Measurements from ENCODE around the gene COL4A2.

The COL4A2 gene

GRCh38 chr13:110323172-110323891, 16.2 kb downstream of the COL4A2 start:
- DNase-seq = no peak

- DNase-seq = no peak
Measured at GRCh38 chr13:110324026-110324749, 17.1 kb downstream of the COL4A2 start.

DNA sequence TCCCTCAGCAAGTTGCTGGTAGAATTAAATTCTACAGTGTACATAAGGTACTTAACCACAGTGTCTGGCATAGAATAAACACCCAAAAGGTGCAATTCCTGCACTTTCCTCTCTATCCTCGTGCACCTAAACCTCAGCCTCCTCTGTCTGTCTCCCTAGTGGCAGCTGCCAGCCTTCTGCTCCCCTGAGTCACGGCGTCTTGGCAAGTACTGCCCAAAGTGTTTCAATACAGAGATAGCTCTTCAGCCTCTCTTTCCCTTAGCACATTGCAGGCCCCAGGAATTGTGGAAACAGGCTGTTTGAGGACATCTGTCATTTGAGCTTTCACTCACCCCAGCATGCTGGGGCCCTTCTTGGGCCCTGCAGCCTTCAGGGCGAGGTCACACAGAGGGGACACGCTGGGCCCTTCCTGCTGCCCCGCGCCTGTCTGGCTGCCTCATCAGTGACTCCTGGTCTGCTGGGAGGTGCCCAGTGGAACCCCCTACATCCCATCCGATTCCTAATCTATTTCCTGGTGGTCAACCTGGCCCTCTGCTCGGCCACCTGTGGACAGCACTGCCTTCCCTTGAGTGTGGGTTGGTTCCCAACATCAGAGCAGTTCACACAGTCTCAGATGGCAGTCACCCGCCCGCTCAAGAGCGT, 19.3 kb downstream of the COL4A2 start:
- DNase-seq = no peak

DNA sequence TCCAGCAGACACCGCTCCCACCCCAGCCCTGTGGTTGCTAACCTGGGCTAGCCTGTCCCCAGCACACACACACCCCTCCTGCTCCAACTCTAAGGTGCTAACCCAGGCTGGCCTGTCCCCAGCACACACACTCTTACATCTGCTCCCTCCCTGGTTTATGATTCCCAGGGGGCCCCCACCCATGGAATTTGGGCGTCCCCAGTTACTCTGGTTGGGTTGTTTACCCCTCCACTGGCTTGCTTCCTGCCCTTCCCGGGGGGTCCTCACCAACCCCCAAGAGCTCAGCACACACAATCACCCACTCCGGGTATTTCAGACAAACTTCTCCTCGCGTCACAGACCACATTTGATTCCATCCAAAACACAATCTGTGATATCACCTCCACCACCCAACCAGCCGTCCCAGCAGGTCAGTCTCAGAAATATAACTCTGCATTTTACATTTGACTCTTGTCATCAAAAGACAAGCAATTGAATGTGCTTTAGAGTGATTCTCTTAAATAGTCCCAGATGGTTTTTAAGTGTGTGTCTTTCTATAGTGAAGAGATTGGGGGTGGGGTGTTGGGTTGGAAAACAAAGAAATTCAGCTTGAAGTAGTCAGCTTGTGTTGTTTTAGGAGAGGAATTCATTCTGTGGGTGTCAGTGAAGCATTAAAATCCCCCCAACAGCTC, 20.1 kb downstream of the COL4A2 start:
- DNase-seq = no peak

- DNase-seq = no peak
Measured at GRCh38 chr13:110328573-110328972, 21.5 kb downstream of the COL4A2 start.

- no peak for DNase-seq
Measured at GRCh38 chr13:110329258-110329657, 22.2 kb downstream of the COL4A2 start.

DNA sequence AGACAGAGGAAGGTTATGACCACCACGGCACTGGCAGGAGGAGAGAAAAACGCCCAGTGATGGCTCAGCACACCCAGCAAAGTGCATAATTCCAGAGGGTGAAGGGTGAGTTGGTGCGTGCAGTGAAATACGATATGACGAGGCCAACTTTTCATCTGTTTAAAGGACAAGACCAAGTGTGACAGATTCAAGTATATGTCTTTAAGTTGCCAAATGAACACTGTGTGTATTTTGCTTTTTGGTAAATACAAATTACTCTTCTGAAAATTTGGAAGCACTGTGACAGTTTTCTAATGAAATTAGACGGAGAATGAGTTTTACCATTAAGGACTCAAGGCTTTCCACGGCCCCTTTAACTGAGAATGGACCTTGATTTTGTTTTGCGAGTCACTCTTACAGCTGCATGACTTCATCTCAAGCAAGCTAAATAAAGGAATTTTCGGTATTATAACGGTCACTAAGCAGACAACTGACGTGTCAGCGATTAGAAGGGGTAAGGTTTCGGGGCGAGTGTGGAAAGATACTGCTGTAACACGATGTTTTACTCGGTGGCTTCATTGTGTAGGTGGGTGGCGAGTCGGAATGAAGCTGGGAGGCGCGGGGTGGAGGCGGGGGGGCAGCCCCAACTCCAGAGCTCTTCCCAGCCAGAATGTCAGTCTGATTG, 22.8 kb downstream of the COL4A2 start:
- no peak for DNase-seq

GRCh38 chr13:110330491-110331011, 23.5 kb downstream of the COL4A2 start:
- DNase-seq = no peak

GRCh38 chr13:110331362-110331761, 24.3 kb downstream of the COL4A2 start:
- DNase-seq = no peak

DNA sequence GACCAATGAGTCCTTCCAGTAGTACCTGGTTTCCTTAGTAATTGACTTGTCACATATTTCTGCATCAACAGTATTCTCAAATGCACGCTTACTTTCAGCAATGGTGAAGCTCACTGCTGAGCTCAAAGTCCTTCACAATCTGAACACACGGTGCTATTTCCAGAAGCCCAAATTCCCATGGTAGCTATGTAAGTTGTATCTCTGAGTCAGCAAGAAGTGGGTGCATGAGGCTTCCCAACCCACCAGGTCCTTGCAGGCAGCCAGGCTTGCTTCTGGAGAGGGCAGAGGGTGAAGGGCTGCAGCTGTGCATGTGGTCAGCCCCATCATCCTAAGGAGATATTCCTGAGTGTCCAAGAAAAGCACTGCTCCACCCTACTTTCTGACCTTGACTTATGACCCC, 25.7 kb downstream of the COL4A2 start:
- DNase-seq = no peak

DNA sequence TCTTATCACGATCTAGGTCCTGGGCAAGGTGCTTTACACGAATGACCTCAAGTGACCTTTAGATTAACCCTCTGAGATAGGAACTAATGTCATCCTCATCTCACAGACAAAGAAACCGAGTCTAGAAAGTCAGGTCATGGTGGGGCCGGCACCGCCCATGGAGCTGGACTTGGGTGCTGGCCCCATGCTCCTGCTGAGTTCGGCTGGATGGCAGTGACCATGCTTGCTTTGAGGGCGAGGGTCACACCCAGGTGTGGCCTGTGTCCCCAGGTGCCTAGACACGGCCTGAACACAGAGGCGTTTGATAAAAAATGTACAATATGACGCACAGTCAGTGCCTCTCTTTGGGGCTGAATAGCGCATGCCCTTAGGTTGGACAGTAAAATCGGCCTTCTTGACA, 26.8 kb downstream of the COL4A2 start:
- no peak for DNase-seq

GRCh38 chr13:110334256-110334655, 27.2 kb downstream of the COL4A2 start:
- no peak for DNase-seq

GRCh38 chr13:110334841-110335490, 27.9 kb downstream of the COL4A2 start:
- no peak for DNase-seq

DNA sequence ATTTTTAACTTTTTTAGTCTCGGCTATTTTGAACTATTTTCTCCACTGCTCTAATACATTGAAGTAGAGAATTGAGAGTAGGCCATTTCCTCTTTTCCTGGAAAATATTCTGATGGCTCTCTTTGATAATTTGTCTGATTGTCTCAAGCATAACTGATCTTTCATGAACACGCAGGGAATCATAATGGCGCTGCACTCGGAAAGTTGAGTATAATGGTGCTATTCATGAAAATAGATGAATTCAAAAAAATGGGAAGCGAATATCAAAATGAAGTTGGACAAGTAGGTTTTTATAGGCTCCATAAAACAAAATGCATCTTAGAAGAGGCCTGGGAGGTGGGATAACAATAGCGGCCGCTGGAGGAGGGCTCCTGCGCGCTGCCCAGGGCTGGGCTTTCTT, 29.0 kb downstream of the COL4A2 start:
- no peak for DNase-seq

DNA sequence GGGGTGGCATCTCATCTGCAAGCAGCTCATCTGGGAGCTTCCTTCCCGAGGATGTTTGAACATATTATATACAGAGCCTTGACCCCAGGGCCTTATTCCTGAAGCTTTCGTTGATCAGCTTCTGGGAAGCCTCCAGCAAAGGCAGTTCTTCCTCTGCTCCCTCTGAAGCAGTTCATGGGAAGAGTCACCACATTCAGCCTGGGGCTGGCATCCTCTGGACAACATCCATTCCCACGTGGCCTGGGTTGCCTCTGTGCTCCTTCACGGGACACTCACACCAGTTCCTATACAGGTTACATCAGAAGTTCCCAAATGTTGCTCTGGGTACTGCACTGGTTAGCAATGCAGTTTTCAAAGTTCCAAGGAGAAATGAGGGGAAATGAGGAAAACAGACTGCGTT, 29.6 kb downstream of the COL4A2 start:
- DNase-seq = no peak

DNA sequence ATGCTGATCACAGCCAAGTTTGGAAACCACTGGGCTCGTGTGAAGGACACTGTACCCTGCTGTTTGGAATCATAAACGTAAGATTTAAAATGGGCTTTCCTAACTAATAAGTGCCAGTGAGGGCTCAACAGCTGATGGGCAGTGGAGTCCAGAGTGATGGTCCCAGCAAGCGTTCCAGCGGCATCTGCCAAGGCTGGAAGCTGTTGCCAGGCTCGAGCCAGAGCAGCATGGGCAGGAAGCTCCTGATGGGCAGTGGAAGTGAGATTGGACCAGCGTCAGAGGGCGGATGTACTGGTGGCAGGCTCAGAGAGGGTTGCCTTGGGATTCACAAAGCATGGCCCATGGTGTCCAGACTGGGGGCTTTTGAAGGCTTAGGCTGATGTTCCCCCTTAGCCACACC, 30.2 kb downstream of the COL4A2 start:
- DNase-seq = no peak

DNA sequence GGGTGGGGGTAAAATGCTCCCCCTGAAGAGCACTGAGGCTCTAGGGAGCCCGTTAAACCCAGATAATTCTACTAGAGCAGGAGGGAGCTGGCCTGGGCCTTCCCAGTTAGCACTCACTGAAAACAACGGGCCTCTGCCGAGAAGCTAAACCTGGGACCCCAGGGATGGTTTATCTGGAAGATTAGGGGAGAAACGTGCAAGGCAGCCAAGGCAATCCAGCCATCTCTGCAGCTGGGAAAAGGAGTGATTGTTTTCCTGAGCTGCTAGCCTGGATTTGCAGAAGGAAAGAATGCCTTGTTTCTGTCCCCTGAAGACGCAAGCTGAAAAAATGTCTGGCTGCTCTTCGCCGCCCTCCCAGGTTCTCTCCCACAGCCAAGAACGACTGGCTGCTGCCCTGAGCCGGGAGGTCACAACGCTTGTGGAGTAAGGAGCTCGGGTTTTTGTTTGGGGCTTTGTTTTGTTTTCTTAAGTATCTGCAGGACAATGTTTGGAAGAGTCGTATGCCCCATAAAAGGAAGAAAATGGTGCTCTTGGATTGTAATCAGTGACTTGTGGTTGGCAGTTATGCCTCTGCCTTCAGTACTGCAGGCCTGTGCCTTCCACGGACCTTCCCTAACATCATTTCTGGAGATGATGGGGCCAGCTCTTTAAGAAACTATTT, 31.5 kb downstream of the COL4A2 start:
- DNase-seq = no peak

- no peak for DNase-seq
Measured at GRCh38 chr13:110339263-110339662, 32.2 kb downstream of the COL4A2 start.

GRCh38 chr13:110339975-110340550, 33.0 kb downstream of the COL4A2 start:
- no peak for DNase-seq

- peak in 3 of 5 donors; percentile 8 to 80 (median 9) for DNase-seq
Measured at GRCh38 chr13:110340812-110341444, 33.8 kb downstream of the COL4A2 start.
